Brain microvascular endothelial cell (primary cell): Measurements from ENCODE around the gene AKT3.
A peak's percentile ranks its signal among the peaks of the same experiment; 100 is the strongest.

ENCODE experiments used
- DNase-seq: peaks from one replicate; pipeline ENCODE4 v3.0.0-alpha.2; 2020
- H3K27ac ChIP-seq: fragments of 250-450 bp; sonication (Bioruptor Pico); 2 replicates; pipeline ENCODE4 v1.5.1; 2020; ENCODE audit warnings: mild to moderate bottlenecking, moderate library complexity
- H3K27me3 ChIP-seq: fragments of 250-450 bp; sonication (Bioruptor Pico); replicated peaks from 2 replicates; pipeline ENCODE4 v1.5.1; 2020; ENCODE audit warnings: mild to moderate bottlenecking
- H3K36me3 ChIP-seq: fragments of 250-450 bp; sonication (Bioruptor Pico); replicated peaks from 2 replicates; pipeline ENCODE4 v1.5.1; 2020; ENCODE audit warnings: mild to moderate bottlenecking
- H3K4me3 ChIP-seq: 2 replicates; pipeline ENCODE4 v1.5.1; 2011; ENCODE audit warnings: low read depth, mild to moderate bottlenecking, control low read depth, low read length, moderate library complexity
- in situ Hi-C: cut with HindIII; loops from 2 replicates; pipeline ENCODE4 v1.10.0; 2017; ENCODE audit warnings: low sequenced_read_pairs, low pct_ligation_motif_present
- TF ChIP-seq, protein P1 (sequence below): IDR thresholded peaks from 2 replicates; pipeline ENCODE4 v1.5.1; 2011; ENCODE audit warnings: low read depth, mild to moderate bottlenecking, moderate library complexity, low read length, control low read depth, inconsistent platforms; ENCODE audit errors: missing control alignments

The AKT3 gene

GRCh38 chr1:243851257-243851756 is 1.3 kb upstream of the AKT3 start:
- in situ Hi-C loops, result no loop called here
- H3K27me3 ChIP-seq, result no peaks in the 10 kb centered on the region
- DNase-seq, result no peak
- TF ChIP-seq, protein P1, sequence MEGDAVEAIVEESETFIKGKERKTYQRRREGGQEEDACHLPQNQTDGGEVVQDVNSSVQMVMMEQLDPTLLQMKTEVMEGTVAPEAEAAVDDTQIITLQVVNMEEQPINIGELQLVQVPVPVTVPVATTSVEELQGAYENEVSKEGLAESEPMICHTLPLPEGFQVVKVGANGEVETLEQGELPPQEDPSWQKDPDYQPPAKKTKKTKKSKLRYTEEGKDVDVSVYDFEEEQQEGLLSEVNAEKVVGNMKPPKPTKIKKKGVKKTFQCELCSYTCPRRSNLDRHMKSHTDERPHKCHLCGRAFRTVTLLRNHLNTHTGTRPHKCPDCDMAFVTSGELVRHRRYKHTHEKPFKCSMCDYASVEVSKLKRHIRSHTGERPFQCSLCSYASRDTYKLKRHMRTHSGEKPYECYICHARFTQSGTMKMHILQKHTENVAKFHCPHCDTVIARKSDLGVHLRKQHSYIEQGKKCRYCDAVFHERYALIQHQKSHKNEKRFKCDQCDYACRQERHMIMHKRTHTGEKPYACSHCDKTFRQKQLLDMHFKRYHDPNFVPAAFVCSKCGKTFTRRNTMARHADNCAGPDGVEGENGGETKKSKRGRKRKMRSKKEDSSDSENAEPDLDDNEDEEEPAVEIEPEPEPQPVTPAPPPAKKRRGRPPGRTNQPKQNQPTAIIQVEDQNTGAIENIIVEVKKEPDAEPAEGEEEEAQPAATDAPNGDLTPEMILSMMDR, result no peak
- peak overlapping the region; percentile 71 for H3K4me3 ChIP-seq
- peak overlapping the region; percentile 94 for H3K27ac ChIP-seq
- H3K36me3 ChIP-seq, result no peaks in the 10 kb centered on the region

DNA sequence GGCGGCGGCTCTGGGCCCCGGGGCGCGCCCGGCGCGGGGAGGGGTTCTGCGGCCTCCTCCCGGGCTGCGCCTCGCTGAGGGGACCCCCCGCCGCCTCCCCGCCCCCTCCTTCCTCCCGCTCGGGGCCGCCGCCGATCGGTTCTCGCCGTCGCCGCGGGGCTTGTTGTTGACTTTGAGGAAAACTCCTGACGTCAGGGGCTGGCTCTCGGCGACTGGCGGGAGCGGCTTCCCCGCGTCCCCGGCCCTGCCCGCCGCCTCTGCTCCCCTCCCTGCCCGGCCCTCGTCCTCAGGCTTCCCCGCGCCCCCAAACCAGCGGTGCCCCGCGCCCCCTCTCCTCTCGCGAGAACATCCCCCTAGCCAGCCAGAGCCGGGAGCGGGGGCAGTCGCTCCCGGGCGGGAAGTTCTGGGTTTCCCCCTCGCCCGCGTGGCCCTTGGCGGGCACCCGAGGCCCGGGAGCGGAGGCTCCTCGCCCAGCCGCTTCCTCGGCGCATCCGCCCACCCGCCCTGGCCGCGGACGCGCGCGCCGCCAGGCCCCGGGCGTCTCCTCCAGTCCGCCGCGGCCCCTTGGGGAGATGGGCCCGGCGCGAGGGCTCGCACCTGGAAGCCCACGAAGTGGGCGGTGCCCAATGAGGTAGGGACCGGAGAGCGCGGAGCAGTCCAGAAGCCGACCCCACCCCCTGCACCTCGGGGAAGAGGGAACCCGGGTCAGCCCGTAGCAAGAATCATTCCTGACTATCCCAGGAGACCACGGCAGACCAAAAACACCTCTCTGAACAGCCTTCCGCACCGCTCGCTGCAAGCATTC is 611 bp upstream of the AKT3 start:
- Histone ChIP-seq H3K27me3 (no peaks in the 10 kb centered on the region), H3K27ac (peak overlapping the region; percentile 94), H3K36me3 (no peaks in the 10 kb centered on the region), H3K4me3 (peak overlapping the region; percentile 71)
- DNase-seq, result peak; percentile 83
- TF ChIP-seq, protein P1, result no peak
- in situ Hi-C loops, result no loop called here

GRCh38 chr1:243849421-243850201 is 432 bp downstream of the AKT3 start:
- Histone ChIP-seq H3K4me3 (peak overlapping the region; percentile 71), H3K27ac (peak overlapping the region; percentile 94), H3K36me3 (no peaks in the 10 kb centered on the region), H3K27me3 (no peaks in the 10 kb centered on the region)
- TF ChIP-seq, protein P1, result no peak
- in situ Hi-C loops, result no loop called here
- DNase-seq, result no peak

- TF ChIP-seq, protein P1, result no peak
- in situ Hi-C loops, result no loop called here
- Histone ChIP-seq H3K4me3 (peak overlapping the region; percentile 71), H3K27me3 (no peaks in the 10 kb centered on the region), H3K36me3 (no peaks in the 10 kb centered on the region), H3K27ac (peak overlapping the region; percentile 94)
- peak; percentile 63 for DNase-seq
Observed at GRCh38 chr1:243848858-243849420, 1.1 kb downstream of the AKT3 start.

GRCh38 chr1:243848165-243848857 is 1.7 kb downstream of the AKT3 start:
- in situ Hi-C loops, result no loop called here
- DNase-seq, result no peak
- Histone ChIP-seq H3K4me3 (peak overlapping the region; percentile 71), H3K27ac (no peak overlapping the region), H3K36me3 (no peaks in the 10 kb centered on the region), H3K27me3 (no peaks in the 10 kb centered on the region)
- TF ChIP-seq, protein P1, result no peak
